AG08396 (cell line): Measurements from ENCODE around the gene ATP6V0A1.
"Not testable (repeated sequence)": the region's sequence is repeated elsewhere in the genome, so short reads cannot be mapped to it uniquely, and the experiment has no call there.

Experiments used
- DNase-seq: peaks from one replicate; pipeline ENCODE4 v3.0.0; 2012; ENCODE audit warnings: low spot score, mixed read lengths

The ATP6V0A1 gene

GRCh38 chr17:42519546-42520491, 61.1 kb downstream of the ATP6V0A1 start:
- peak; percentile 85 for DNase-seq

- no peak for DNase-seq
These were observed 61.9 kb downstream of the ATP6V0A1 start for GRCh38 chr17:42520540-42520951.

- no peak for DNase-seq
These were observed 62.4 kb downstream of the ATP6V0A1 start for GRCh38 chr17:42521036-42521435.

- DNase-seq: no peak
These were observed 63.1 kb downstream of the ATP6V0A1 start for GRCh38 chr17:42521666-42522262.

GRCh38 chr17:42522263-42522790, 63.6 kb downstream of the ATP6V0A1 start:
- DNase-seq: no peak

DNA sequence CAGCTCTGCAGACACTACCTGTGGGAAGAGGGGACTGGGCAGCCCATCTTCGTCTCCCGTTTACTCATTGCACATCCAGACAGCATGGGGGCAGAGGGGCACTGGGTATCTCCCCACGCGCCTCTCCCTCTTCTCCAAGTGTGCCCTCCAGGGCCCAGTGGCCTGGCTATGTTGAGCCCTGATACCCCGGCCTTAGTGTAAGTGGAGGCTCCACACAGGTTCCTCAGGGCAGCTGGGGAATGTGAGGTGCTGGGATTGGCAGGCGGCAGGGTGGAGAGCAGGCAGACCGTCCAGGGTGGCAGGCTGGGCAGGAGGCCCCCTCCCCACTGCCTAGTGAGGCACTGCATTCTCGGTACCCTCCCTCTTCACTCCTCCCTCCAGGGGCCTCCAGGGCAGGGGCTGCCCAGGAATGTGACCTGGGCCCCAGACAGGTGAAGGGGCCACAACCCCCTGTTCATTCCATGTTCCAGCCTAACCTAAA, 64.2 kb downstream of the ATP6V0A1 start:
- DNase-seq: no peak

- DNase-seq: no peak
These were observed 66.5 kb downstream of the ATP6V0A1 start for GRCh38 chr17:42525221-42525620.

GRCh38 chr17:42526031-42526444, 67.4 kb downstream of the ATP6V0A1 start:
- no peak for DNase-seq

DNA sequence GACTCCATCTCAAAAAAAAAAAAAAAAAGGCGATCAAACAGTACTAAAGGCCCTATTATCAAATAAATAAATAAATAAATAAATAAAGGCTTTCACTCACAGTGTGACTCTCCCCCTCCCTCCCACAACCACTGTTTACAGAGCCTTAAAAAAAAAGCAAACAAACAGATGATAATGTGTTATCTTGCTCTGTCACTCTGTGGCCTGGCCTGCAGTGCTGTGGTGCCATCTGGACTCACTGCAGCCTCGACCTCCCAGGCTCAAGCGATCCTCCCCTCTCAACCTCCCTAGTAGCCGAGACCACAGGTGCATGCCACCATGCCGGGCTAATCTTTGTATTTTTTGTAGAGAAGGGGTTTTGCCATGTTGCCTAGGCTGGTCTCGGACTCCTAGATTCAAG, 69.3 kb downstream of the ATP6V0A1 start:
- DNase-seq: no peak

GRCh38 chr17:42529061-42529460, 70.4 kb downstream of the ATP6V0A1 start:
- no peak for DNase-seq

- DNase-seq: no peak
These were observed 72.3 kb downstream of the ATP6V0A1 start for GRCh38 chr17:42530952-42531454.

- peak; percentile 68 for DNase-seq
These were observed 73.0 kb downstream of the ATP6V0A1 start for GRCh38 chr17:42531455-42532354.

DNA sequence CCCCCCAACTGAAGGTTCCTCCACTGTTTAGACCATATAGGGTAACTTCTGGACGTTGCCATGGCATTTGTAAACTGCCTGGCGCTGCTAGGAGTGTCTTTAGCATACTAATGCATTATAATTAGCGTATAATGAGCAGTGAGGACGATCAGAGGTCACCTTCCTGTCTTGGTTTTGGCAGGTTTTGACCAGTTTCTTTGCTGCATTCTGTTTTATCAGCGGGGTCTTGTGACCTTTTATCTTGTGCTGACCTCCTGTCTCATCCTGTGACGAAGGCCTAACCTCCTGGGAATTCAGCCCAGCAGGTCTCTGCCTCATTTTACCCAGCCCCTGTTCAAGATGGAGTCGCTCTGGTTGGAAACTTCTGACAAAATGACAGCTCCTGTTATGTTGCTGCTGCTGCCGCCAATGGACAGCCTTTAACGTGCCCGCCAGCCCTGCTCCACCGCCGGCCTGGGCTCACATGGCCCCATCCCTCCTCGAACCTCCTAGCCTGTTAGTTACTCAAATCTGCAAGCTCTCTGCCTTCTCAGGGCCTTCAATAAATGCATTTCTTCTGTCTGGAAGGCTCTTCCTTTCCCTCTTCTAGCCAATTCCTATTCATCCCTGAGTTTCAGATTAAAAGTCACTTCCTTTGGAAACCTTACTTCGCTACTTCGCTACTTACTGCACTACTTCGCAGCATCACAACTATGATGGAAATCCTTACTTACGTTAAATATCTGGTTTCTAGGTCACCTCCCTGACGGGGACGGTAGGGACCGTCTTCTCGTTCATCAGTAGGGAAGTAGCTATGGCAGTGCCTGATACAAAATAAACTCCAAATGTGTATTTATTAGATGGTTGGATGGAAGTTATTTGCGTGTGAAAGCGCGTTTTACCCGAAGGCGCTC, 76.7 kb downstream of the ATP6V0A1 start:
- DNase-seq: no peak

GRCh38 chr17:42536048-42536371, 77.3 kb downstream of the ATP6V0A1 start, which contains the start of gene NAGLU:
Gene NAGLU (plus strand): TSS chr17:42536241. CDS start chr17:42536273, 32 bp downstream.
- peak; percentile 100 for DNase-seq

GRCh38 chr17:42536372-42537155, 77.9 kb downstream of the ATP6V0A1 start:
- peak; percentile 96 for DNase-seq

- DNase-seq: no peak
These were observed 78.6 kb downstream of the ATP6V0A1 start for GRCh38 chr17:42537156-42537805.

DNA sequence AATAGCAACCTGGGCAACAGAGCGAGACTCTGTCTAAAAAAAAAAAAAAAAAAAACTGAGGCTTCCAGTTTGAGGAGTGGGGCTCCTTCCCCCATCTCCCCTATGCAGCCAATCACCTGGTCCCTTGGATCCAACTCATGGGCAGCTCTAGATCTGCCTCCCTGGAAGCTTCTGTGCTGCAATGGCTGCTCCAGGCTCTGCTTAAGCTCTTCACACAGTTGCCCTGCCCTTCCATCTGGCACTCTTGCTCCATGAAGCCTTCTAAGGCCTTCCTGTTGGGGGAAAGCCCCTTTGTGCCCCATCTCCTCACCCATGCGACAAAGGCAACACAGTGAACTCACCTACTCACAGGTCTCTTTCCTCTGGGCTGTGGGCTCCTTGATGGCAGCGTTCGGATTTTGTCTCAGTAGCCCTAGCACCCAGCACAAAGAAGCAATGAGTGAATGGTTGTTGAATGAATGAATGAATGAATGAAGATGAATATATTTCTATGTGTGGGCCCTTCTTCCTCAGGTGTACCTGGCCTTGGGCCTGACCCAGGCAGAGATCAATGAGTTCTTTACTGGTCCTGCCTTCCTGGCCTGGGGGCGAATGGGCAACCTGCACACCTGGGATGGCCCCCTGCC, 79.3 kb downstream of the ATP6V0A1 start:
- no peak for DNase-seq

DNA sequence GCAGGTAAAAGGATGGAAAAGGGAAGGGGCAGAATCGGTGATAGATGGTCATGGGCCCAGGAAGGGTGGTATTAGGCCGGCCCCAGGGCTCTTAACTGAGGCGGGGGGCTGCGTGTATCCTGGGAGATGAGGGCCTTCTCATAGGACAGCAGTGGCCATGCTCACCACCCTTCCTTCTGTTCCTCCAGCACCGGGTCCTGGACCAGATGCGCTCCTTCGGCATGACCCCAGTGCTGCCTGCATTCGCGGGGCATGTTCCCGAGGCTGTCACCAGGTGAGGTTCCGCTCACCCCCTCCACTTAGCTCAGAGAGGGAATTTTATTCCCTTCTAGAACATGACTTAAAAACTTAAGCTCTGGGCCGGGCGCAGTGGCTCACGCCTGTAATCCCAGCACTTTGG, 79.8 kb downstream of the ATP6V0A1 start:
- no peak for DNase-seq

DNA sequence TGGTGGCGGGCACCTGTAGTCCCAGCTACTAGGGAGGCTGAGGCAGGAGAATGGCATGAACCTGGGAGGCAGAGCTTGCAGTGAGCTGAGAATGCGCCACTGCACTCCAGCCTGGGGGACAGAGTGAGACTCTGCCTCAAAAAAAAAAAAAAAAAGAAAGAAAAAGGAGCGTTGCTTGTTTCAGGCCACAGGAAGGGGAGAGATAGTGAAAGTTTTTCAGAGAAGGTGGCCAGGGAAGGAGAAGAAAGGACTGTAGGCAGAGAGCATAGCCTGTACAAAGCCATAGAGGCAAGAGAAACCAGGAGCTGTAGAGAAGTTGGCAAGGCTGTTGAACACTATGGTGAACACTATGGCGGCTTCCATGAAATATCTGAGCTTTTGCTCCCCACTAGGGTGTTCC, 81.9 kb downstream of the ATP6V0A1 start:
- DNase-seq: not testable (repeated sequence)
